Keratinocyte (primary cell): ENCODE results near the gene KLHL10. TPM values are rescaled to one million over a fixed set of nuclear protein-coding genes. Genes with fewer than 3 reads are reported as not detected.
A peak's percentile ranks its signal among the peaks of the same experiment; 100 is the strongest.

Experiments
- DNase-seq: peaks from one replicate; pipeline ENCODE4 v3.0.0-alpha.2; 2011; ENCODE audit warnings: low read depth, missing footprints, low spot score
- FAIRE-seq: peaks from 2 replicates; lab custom pipeline; 2011; peaks lifted over from hg19 to GRCh38; lab: Jason Lieb, UNC
- H2AFZ ChIP-seq: 2 replicates; pipeline ENCODE4 v1.6.0; 2012; ENCODE audit warnings: low read length, control low read depth, inconsistent platforms; ENCODE audit not compliant: control insufficient read depth
- H3K27ac ChIP-seq: 2 replicates; pipeline ENCODE4 v1.5.1; 2011; ENCODE audit warnings: low read length; ENCODE audit not compliant: control insufficient read depth, insufficient read depth
- H3K27me3 ChIP-seq: 3 replicates; pipeline ENCODE4 v1.6.0; 2011; ENCODE audit warnings: low read length; ENCODE audit not compliant: control insufficient read depth, insufficient read depth; ENCODE audit errors: extremely low read depth
- H3K36me3 ChIP-seq, 2 experiments: 2 replicates in 1 of 2; 3 replicates in 1 of 2; pipeline ENCODE4 v1.5.1; 2011; ENCODE audit warnings: low read length in 2 of 2, mild to moderate bottlenecking in 1 of 2; ENCODE audit not compliant: control insufficient read depth in 2 of 2, insufficient read depth in 2 of 2; ENCODE audit errors: extremely low read depth in 1 of 2
- H3K4me1 ChIP-seq: 3 replicates; pipeline ENCODE4 v1.5.1; 2011; ENCODE audit warnings: low read length; ENCODE audit not compliant: control insufficient read depth, insufficient read depth; ENCODE audit errors: extremely low read depth
- H3K4me2 ChIP-seq: 3 replicates; pipeline ENCODE4 v1.6.0; 2011; ENCODE audit warnings: low read depth, low read length; ENCODE audit not compliant: control insufficient read depth, insufficient read depth; ENCODE audit errors: extremely low read depth
- H3K4me3 ChIP-seq, 3 experiments: fragments of 200-600 bp in 1 of 3; sonication (generic) in 1 of 3; 2 replicates in 2 of 3; 3 replicates in 1 of 3; pipeline ENCODE4 v1.5.1; 2011 to 2016; ENCODE audit warnings: low read length in 3 of 3, mild to moderate bottlenecking in 3 of 3, control low read depth in 2 of 3, inconsistent platforms in 1 of 3, low read depth in 1 of 3, mixed read lengths in 1 of 3, mixed run types in 1 of 3, moderate library complexity in 1 of 3; ENCODE audit not compliant: control insufficient read depth in 2 of 3, insufficient read depth in 2 of 3; ENCODE audit errors: extremely low read depth in 1 of 3
- H3K79me2 ChIP-seq: 2 replicates; pipeline ENCODE4 v1.6.0; 2012; ENCODE audit warnings: low read length; ENCODE audit not compliant: control insufficient read depth, insufficient read depth
- H3K9ac ChIP-seq: 3 replicates; pipeline ENCODE4 v1.6.0; 2011; ENCODE audit warnings: low read length; ENCODE audit not compliant: control insufficient read depth, insufficient read depth; ENCODE audit errors: extremely low read depth
- H3K9me1 ChIP-seq: 3 replicates; pipeline ENCODE4 v1.6.0; 2011; ENCODE audit warnings: low read length; ENCODE audit not compliant: control insufficient read depth, insufficient read depth; ENCODE audit errors: extremely low read depth
- H3K9me3 ChIP-seq: 2 replicates; pipeline ENCODE4 v1.5.1; 2012; ENCODE audit warnings: low read depth, low read length; ENCODE audit not compliant: control insufficient read depth
- H4K20me1 ChIP-seq: 3 replicates; pipeline ENCODE4 v1.6.0; 2011; ENCODE audit warnings: low read length; ENCODE audit not compliant: control insufficient read depth, insufficient read depth; ENCODE audit errors: extremely low read depth
- CTCF ChIP-seq, 3 experiments: IDR thresholded peaks in 1 of 3; conservative IDR thresholded peaks in 1 of 3; optimal IDR thresholded peaks in 1 of 3; 2 replicates in 2 of 3; 3 replicates in 1 of 3; pipeline versions ENCODE3 to v1.5.1; 2011; ENCODE audit warnings: low read length in 3 of 3, mild to moderate bottlenecking in 3 of 3, moderate library complexity in 2 of 3, control low read depth in 1 of 3, inconsistent platforms in 1 of 3; ENCODE audit not compliant: insufficient read depth in 2 of 3; ENCODE audit errors: extremely low read depth in 1 of 3
- EZH2 ChIP-seq: IDR thresholded peaks from one replicate; pipeline ENCODE4 v1.6.1; 2012; ENCODE audit warnings: inconsistent platforms, mild to moderate bottlenecking, low read length, moderate library complexity
- dilution Hi-C: fragments of 300-500 bp; cut with MboI; formaldehyde crosslinking; loops from one replicate; pipeline ENCODE4 v1.7.0; 2020; ENCODE audit warnings: low sequenced_read_pairs; ENCODE audit not compliant: extremely low pct_ligation_motif_present
- polyA plus RNA-seq, 5 experiments: library from polyadenylated mRNA; depleted of rRNA in 3 of 5; stranded (reverse) in 3 of 5; stranded (forward) in 1 of 5; unstranded in 1 of 5; fragments of >200 nt; gene quantifications; 1 replicate in 1 of 5; 2 replicates in 3 of 5; 3 replicates in 1 of 5; pipeline versions ENCODE4 v1.2.1 to v1.2.3, GENCODE V29; 2011 to 2012; ENCODE audit warnings: missing spikeins in 2 of 5, low read depth in 1 of 5, low replicate concordance in 1 of 5

The KLHL10 gene
- polyA plus RNA-seq, 1 donor (not counting 4 experiments of a cell fraction or from before 2014, with no cell fraction given) = 0.21 TPM

- H3K27ac ChIP-seq = no peak overlapping the region
Measured at GRCh38 chr17:41865596-41865893, 27.9 kb downstream of the KLHL10 start.

GRCh38 chr17:41868568-41868967 lies 30.9 kb downstream of the KLHL10 start:
- TF ChIP-seq EZH2 = no peak
- no peak for FAIRE-seq

More at GRCh38 chr17:41865596-41865893, 27.9 kb downstream of the KLHL10 start:
- Histone ChIP-seq H3K4me2 (peak overlapping the region; percentile 82), H3K4me1 (peaks cover 23% of the 10 kb centered on the region), H3K9me3 (no peaks in the 10 kb centered on the region), H3K9me1 (no peaks in the 10 kb centered on the region), H2AFZ (peak overlapping the region; percentile 27), H3K79me2 (peaks cover 40% of the 10 kb centered on the region), H4K20me1 (no peaks in the 10 kb centered on the region), H3K9ac (peak overlapping the region; percentile 26), H3K4me3 (peak overlapping the region; percentile 33 to 93 (median 62)), H3K36me3 (peaks cover 19 to 30% of the 10 kb centered on the region in 2 experiments), H3K27me3 (no peaks in the 10 kb centered on the region)
- FAIRE-seq (no peak), DNase-seq (peak; percentile 60)
- dilution Hi-C loops = no loop called here
- TF ChIP-seq CTCF (optimal IDR thresholded peaks at IDR 0.05 in 1 of 3, IDR thresholded peaks at IDR 0.05 in 1 of 3, conservative IDR thresholded peaks at IDR 0.05 in 1 of 3; ENCODE audit: extremely low read depth in 1 of 3, insufficient read depth in 2 of 3, low read length in 3 of 3) (no peak), EZH2 (no peak)

GRCh38 chr17:41869426-41869825 lies 31.8 kb downstream of the KLHL10 start:
- no peak overlapping the region for H2AFZ ChIP-seq
- no peaks in the 10 kb centered on the region for H3K27me3 ChIP-seq
- peaks cover 47 to 59% of the 10 kb centered on the region in 2 experiments for H3K36me3 ChIP-seq
- peaks cover 7% of the 10 kb centered on the region for H3K4me1 ChIP-seq
- H4K20me1 ChIP-seq = no peaks in the 10 kb centered on the region
- H3K9me3 ChIP-seq = no peaks in the 10 kb centered on the region
- H3K4me2 ChIP-seq = no peak overlapping the region
- no peaks in the 10 kb centered on the region for H3K9me1 ChIP-seq
- peak overlapping the region; percentile 43 for H3K27ac ChIP-seq
- no peak for DNase-seq
- peaks cover 6% of the 10 kb centered on the region for H3K79me2 ChIP-seq
- no peak for FAIRE-seq
- no peak for TF ChIP-seq EZH2
- no peak for TF ChIP-seq CTCF (optimal IDR thresholded peaks at IDR 0.05 in 1 of 3, IDR thresholded peaks at IDR 0.05 in 1 of 3, conservative IDR thresholded peaks at IDR 0.05 in 1 of 3; ENCODE audit: extremely low read depth in 1 of 3, insufficient read depth in 2 of 3, low read length in 3 of 3)
- no peak overlapping the region for H3K4me3 ChIP-seq
- dilution Hi-C loops = no loop called here
- no peak overlapping the region for H3K9ac ChIP-seq

More at GRCh38 chr17:41868568-41868967, 30.9 kb downstream of the KLHL10 start:
- Histone ChIP-seq H3K79me2 (peaks cover 15% of the 10 kb centered on the region), H3K36me3 (peaks cover 40 to 51% of the 10 kb centered on the region in 2 experiments), H3K27ac (no peak overlapping the region), H3K4me3 (no peak overlapping the region), H3K9me1 (no peaks in the 10 kb centered on the region), H3K9ac (no peak overlapping the region), H4K20me1 (no peaks in the 10 kb centered on the region), H3K4me1 (peaks cover 16% of the 10 kb centered on the region), H2AFZ (no peak overlapping the region), H3K4me2 (no peak overlapping the region), H3K9me3 (no peaks in the 10 kb centered on the region), H3K27me3 (no peaks in the 10 kb centered on the region)
- dilution Hi-C loops = no loop called here
- no peak for DNase-seq
